Astrocyte (in vitro differentiated cells and primary cell): ENCODE results near the gene PTPRN2.

Experiments used
- EZH2 ChIP-seq: IDR thresholded peaks from 2 replicates; pipeline ENCODE4 v1.6.1; 2012; ENCODE audit warnings: mild to moderate bottlenecking, low read length, inconsistent platforms; ENCODE audit not compliant: insufficient read depth
- TF ChIP-seq, protein P1 (sequence below): IDR thresholded peaks from 2 replicates; pipeline ENCODE4 v1.5.1; 2011; ENCODE audit warnings: low read depth, mild to moderate bottlenecking, inconsistent platforms, low read length, moderate library complexity; ENCODE audit not compliant: insufficient read depth

DNA sequence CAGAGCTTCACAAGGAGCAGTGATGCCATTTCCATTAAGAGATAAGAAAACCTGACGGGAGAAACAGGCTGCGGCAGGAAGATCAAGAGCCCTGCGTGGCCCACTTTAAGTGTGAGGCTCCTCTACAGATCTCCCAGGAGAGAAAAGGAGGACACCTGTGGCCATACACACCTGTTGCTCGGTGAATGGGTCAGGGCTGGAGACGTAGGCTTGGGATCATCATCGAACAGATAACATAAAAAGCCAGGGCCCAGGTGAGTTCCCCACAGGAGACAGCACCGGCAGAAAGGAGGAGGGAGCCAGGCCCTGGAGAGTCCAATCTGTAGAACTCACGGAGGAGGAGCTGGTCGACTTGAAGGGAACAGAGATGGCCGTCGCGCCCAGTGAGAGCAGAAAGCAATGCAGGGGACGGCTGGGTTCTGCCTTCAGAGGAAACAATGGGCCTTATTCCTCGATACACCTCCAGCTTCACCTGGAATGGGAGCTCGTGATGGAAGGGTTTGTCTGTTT lies 694.0 kb downstream of the PTPRN2 start:
- TF ChIP-seq, protein P1, sequence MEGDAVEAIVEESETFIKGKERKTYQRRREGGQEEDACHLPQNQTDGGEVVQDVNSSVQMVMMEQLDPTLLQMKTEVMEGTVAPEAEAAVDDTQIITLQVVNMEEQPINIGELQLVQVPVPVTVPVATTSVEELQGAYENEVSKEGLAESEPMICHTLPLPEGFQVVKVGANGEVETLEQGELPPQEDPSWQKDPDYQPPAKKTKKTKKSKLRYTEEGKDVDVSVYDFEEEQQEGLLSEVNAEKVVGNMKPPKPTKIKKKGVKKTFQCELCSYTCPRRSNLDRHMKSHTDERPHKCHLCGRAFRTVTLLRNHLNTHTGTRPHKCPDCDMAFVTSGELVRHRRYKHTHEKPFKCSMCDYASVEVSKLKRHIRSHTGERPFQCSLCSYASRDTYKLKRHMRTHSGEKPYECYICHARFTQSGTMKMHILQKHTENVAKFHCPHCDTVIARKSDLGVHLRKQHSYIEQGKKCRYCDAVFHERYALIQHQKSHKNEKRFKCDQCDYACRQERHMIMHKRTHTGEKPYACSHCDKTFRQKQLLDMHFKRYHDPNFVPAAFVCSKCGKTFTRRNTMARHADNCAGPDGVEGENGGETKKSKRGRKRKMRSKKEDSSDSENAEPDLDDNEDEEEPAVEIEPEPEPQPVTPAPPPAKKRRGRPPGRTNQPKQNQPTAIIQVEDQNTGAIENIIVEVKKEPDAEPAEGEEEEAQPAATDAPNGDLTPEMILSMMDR: no peak
- no peak for TF ChIP-seq EZH2
